HepG2 (cell line): Measurements from ENCODE around the gene NBEAL1. TPM values are rescaled to one million over a fixed set of nuclear protein-coding genes. Genes with fewer than 3 reads are reported as not detected.
A peak's percentile ranks its signal among the peaks of the same experiment; 100 is the strongest.
"Not testable (repeated sequence)": the region's sequence is repeated elsewhere in the genome, so short reads cannot be mapped to it uniquely, and the experiment has no call there.

Experiments
- ATAC-seq: fragments of 200-7000 bp; cut with Tn5 transposase; 3 replicates; pipeline ENCODE4 v1.9.1; 2020; ENCODE audit warnings: mild to moderate bottlenecking, moderate library complexity
- BruUV-seq: library from RNA; stranded (reverse); fragments of 400-500 nt; replicated peaks from 2 replicates; lab custom pipeline; 2021; lab: Mats Ljungman, UMichigan
- CTCF ChIA-PET: fragments of 300-600 bp; formaldehyde crosslinking; extraction: SDS; loops from one replicate; lab custom pipeline; 2021; ENCODE audit warnings: low total read pairs, inconsistent platforms, low intra/inter-chr PET ratio; lab: Yijun Ruan, JAX
- POLR2A ChIA-PET: fragments of 350-600 bp; sonication (Branson Sonifier 250); formaldehyde crosslinking; loops from one replicate; lab custom pipeline; 2020; ENCODE audit warnings: antibody characterized with exemption, inconsistent platforms; lab: Yijun Ruan, JAX
- DNase-seq: peaks from one replicate; pipeline ENCODE4 v3.0.0-alpha.2; 2015; ENCODE audit warnings: low spot score
- FAIRE-seq: peaks from 3 replicates; lab custom pipeline; 2011; peaks lifted over from hg19 to GRCh38; lab: Jason Lieb, UNC
- H2AFZ ChIP-seq: one replicate; pipeline ENCODE4 v1.6.1; 2011; ENCODE audit warnings: low read length, inconsistent platforms
- H3K27ac ChIP-seq: fragments of 300-600 bp; 3 replicates; pipeline ENCODE4 v1.8.0; 2011; ENCODE audit warnings: mixed run types, mild to moderate bottlenecking, mixed read lengths, low read length, inconsistent platforms; ENCODE audit not compliant: insufficient read depth; ENCODE audit errors: extremely low read length
- H3K27me3 ChIP-seq, 2 experiments: fragments of 200-600 bp in 1 of 2; 2 replicates in 1 of 2; 3 replicates in 1 of 2; pipeline versions ENCODE4 v1.6.0 to v1.8.0; 2011; ENCODE audit warnings: low read length in 2 of 2, mild to moderate bottlenecking in 2 of 2, moderate library complexity in 2 of 2, inconsistent platforms in 1 of 2; ENCODE audit not compliant: insufficient read depth in 2 of 2, control insufficient read depth in 1 of 2
- H3K36me3 ChIP-seq, 2 experiments: fragments of 200-600 bp in 1 of 2; replicated peaks in 1 of 2; 2 replicates in 1 of 2; 3 replicates in 1 of 2; pipeline versions ENCODE4 v1.5.1 to v1.8.0; 2011; ENCODE audit warnings: low read length in 2 of 2, inconsistent platforms in 1 of 2; ENCODE audit not compliant: insufficient read depth in 2 of 2, control insufficient read depth in 1 of 2
- H3K4me1 ChIP-seq: 2 replicates; pipeline ENCODE4 v1.5.1; 2012; ENCODE audit warnings: low read length, inconsistent platforms; ENCODE audit not compliant: insufficient read depth
- H3K4me2 ChIP-seq: 2 replicates; pipeline ENCODE4 v1.6.0; 2011; ENCODE audit warnings: low read depth, low read length, inconsistent platforms
- H3K4me3 ChIP-seq, 3 experiments: fragments of 200-600 bp in 1 of 3; sonication (generic), shearing (Covaris generic) in 1 of 3; replicated peaks in 1 of 3; 2 replicates each; pipeline ENCODE4 v1.5.1; 2011 to 2016; ENCODE audit warnings: low read length in 3 of 3, inconsistent platforms in 2 of 3, low read depth in 2 of 3, mild to moderate bottlenecking in 2 of 3, control low read depth in 1 of 3, mixed read lengths in 1 of 3; ENCODE audit not compliant: insufficient read depth in 1 of 3
- H3K79me2 ChIP-seq: one replicate; pipeline ENCODE4 v1.6.1; 2011; ENCODE audit warnings: low read length, inconsistent platforms; ENCODE audit not compliant: insufficient read depth
- H3K9ac ChIP-seq: 2 replicates; pipeline ENCODE4 v1.6.0; 2011; ENCODE audit warnings: mild to moderate bottlenecking, low read depth, low read length, inconsistent platforms; ENCODE audit not compliant: insufficient read depth
- H3K9me3 ChIP-seq: 2 replicates; pipeline ENCODE4 v1.5.1; 2012; ENCODE audit warnings: mild to moderate bottlenecking, low read length
- H4K20me1 ChIP-seq: 2 replicates; pipeline ENCODE4 v1.6.0; 2011; ENCODE audit warnings: inconsistent platforms, mild to moderate bottlenecking, low read length, moderate library complexity; ENCODE audit not compliant: insufficient read depth
- HOMEZ ChIP-seq: IDR thresholded peaks from 2 replicates; pipeline ENCODE4 v1.6.1; 2016; ENCODE audit warnings: low read depth
- MAFF ChIP-seq: IDR thresholded peaks from 2 replicates; pipeline ENCODE4 v1.6.1; 2011; ENCODE audit warnings: low read depth, low read length, improper control_type of control experiment
- MAFK ChIP-seq, 2 experiments: IDR thresholded peaks in 1 of 2; conservative IDR thresholded peaks in 1 of 2; 2 replicates each; pipeline ENCODE4 v1.6.1; 2011; ENCODE audit warnings: improper control_type of control experiment in 2 of 2, low read length in 2 of 2
- NFE2 ChIP-seq: sonication (generic); formaldehyde crosslinking; IDR thresholded peaks from 2 replicates; pipeline ENCODE4 v1.4.0; 2020; ENCODE audit warnings: missing genetic modification reagents
- NFE2L2 ChIP-seq: fragments of 150-350 bp; IDR thresholded peaks from 2 replicates; pipeline ENCODE4 v1.6.1; 2014; ENCODE audit warnings: low read length
- PHF20 ChIP-seq: sonication (generic); formaldehyde crosslinking; IDR thresholded peaks from 2 replicates; pipeline ENCODE4 v1.5.0; 2020; ENCODE audit warnings: mild to moderate bottlenecking, missing genetic modification reagents
- PITX1 ChIP-seq: sonication (generic); formaldehyde crosslinking; IDR thresholded peaks from 2 replicates; pipeline ENCODE4 v1.5.1; 2020; ENCODE audit warnings: mild to moderate bottlenecking, missing genetic modification reagents
- PTBP1 ChIP-seq: fragments of 200-400 bp; formaldehyde crosslinking; IDR thresholded peaks from 2 replicates; pipeline ENCODE4 v1.6.1; 2018; ENCODE audit warnings: low read length, low read depth; ENCODE audit not compliant: poor library complexity, severe bottlenecking
- RORA ChIP-seq: sonication (generic); formaldehyde crosslinking; IDR thresholded peaks from 2 replicates; pipeline ENCODE4 v1.5.0; 2020; ENCODE audit warnings: mild to moderate bottlenecking, missing genetic modification reagents, moderate library complexity
- ZBTB7A ChIP-seq: sonication (generic); formaldehyde crosslinking; IDR thresholded peaks from 2 replicates; pipeline ENCODE4 v1.8.0; 2022; ENCODE audit warnings: mild to moderate bottlenecking, missing genetic modification reagents
- ZNF367 ChIP-seq: sonication (generic); formaldehyde crosslinking; IDR thresholded peaks from 2 replicates; pipeline ENCODE4 v1.4.0; 2020; ENCODE audit warnings: missing genetic modification reagents, borderline replicate concordance
- ZNF780A ChIP-seq: sonication (generic); formaldehyde crosslinking; IDR thresholded peaks from 2 replicates; pipeline ENCODE4 v1.8.0; 2022; ENCODE audit warnings: mild to moderate bottlenecking, missing genetic modification reagents, moderate library complexity
- WGBS: methylation state at CpG from one replicate; pipeline ENCODE4 v1.1.6; 2017; ENCODE audit warnings: low lambda C conversion rate; 5-methylcytosine and 5-hydroxymethylcytosine counted together
- in situ Hi-C: cut with HindIII; loops from 2 replicates; pipeline ENCODE4 v1.10.0; 2017; ENCODE audit warnings: low pct_unique_long_range_greater_than_20kb; ENCODE audit not compliant: extremely low pct_ligation_motif_present
- intact Hi-C: fragments of 100-400 bp; cut with micrococcal nuclease; formaldehyde crosslinking; loops from one replicate; pipeline ENCODE4 v1.10.0; 2022; ENCODE audit not compliant: unreplicated experiment
- polyA plus RNA-seq, 8 experiments: library from polyadenylated mRNA; depleted of rRNA in 3 of 8; stranded (reverse) in 7 of 8; unstranded in 1 of 8; fragments of >200 nt; fragmentation: Illumina TruSeq in 4 of 8; extraction: Trizol in 4 of 8; gene quantifications; 2 replicates each; pipeline versions ENCODE4 v1.2.1 to v1.2.3, GENCODE V29; 2011 to 2016; ENCODE audit warnings: low read depth in 4 of 8, missing spikeins in 1 of 8, mixed read lengths in 1 of 8; ENCODE audit not compliant: insufficient read depth in 1 of 8
- total RNA-seq, 5 experiments: library from RNA; depleted of rRNA; stranded (reverse); fragments of >200 nt; fragmentation: Illumina TruSeq; extraction: Trizol; gene quantifications; 2 replicates each; pipeline ENCODE4 v1.2.3, GENCODE V29; 2016; ENCODE audit warnings: low read depth in 1 of 5

Gene NBEAL1
- total and polyA plus RNA-seq, 2 of the 13 experiments (the other 11 are each of a cell fraction or from before 2014, with no cell fraction given) = 6.4 to 15.7 TPM

DNA sequence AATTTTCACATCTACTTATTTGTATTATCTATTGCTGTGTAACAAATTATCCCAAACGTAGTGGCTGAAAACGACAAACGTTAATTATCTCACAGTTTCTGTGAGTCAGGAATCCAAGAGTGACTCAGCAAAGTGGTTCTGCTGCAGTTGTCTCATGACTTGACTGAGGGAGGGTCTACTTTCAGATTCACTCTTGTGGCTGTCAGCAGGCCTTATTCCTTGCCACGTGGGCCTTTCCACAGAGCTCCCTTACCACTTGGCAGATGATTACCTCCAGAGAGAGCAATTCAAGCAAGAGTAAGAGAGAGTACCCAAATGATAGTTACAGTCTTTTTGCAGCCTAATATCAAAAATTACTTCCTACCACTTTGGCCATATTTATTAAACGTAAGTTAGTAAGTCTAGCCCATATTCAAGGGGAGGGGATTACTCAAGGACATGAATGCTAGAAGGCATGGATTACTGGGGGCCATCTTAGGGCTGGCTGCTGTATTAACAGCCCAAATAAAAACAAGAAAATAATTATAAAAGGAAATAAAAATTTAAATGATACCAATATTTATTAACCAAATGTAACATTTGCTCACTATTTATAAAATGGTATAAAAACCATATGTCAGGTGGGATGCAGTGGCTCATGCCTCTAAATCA, 48.7 kb upstream of the NBEAL1 start:
- H3K27ac ChIP-seq = no peak overlapping the region
- FAIRE-seq (no peak), ATAC-seq (no peak), DNase-seq (peak; percentile 17)
- no peaks in the 10 kb centered on the region for H3K36me3 ChIP-seq
- H3K4me1 ChIP-seq = no peaks in the 10 kb centered on the region
- no peak overlapping the region for H3K4me3 ChIP-seq
- no peaks in the 10 kb centered on the region for H3K9me3 ChIP-seq
- no peaks in the 10 kb centered on the region for H3K27me3 ChIP-seq
- no peaks in the 10 kb centered on the region for H4K20me1 ChIP-seq
- BruUV-seq = no TSS peak
- no peak overlapping the region for H3K9ac ChIP-seq
- intact Hi-C loops (no loop called here), in situ Hi-C loops (no loop called here)
- peak; percentile 50; the same call in 1 of the 2 replicates for TF ChIP-seq HOMEZ
- no peak for TF ChIP-seq ZNF780A (CRISPR knock-in tag)
- TF ChIP-seq MAFK (conservative IDR thresholded peaks at IDR 0.05 in 1 of 2, IDR thresholded peaks at IDR 0.05 in 1 of 2; ENCODE audit: low read length in 2 of 2) = peak; percentile 38 to 65; a peak in 3 of 4 replicates
- no peak for TF ChIP-seq PTBP1
- TF ChIP-seq RORA (CRISPR knock-in tag) = no peak
- TF ChIP-seq NFE2L2 = peak; percentile 86
- TF ChIP-seq ZNF367 = no peak
- no peak for TF ChIP-seq PITX1 (CRISPR knock-in tag)
- TF ChIP-seq ZBTB7A (CRISPR knock-in tag) = 0 out of 2 replicates have a peak, but pooled peaks have one; percentile 21
- peak; percentile 58 for TF ChIP-seq MAFF
- TF ChIP-seq PHF20 (CRISPR knock-in tag) = no peak
- peak; percentile 70; the same call in 1 of the 2 replicates for TF ChIP-seq NFE2 (CRISPR knock-in tag)
- peak overlapping the region; percentile 56 for H2AFZ ChIP-seq
- CTCF ChIA-PET = no interaction called here
- POLR2A ChIA-PET = no interaction called here
- 78% methylated on average over 5 of the region's 5 CpGs for WGBS
- H3K79me2 ChIP-seq = no peaks in the 10 kb centered on the region
- no peak overlapping the region for H3K4me2 ChIP-seq

GRCh38 chr2:202969404-202969803, 45.3 kb upstream of the NBEAL1 start:
- 44% methylated on average over 2 of the region's 2 CpGs for WGBS
- BruUV-seq, H3K9ac ChIP-seq, CTCF ChIA-PET, ATAC-seq, H3K27me3 ChIP-seq, H3K4me3 ChIP-seq, H3K79me2 ChIP-seq, H3K4me2 ChIP-seq, in situ Hi-C loops, H2AFZ ChIP-seq, H3K27ac ChIP-seq, H3K36me3 ChIP-seq, H3K9me3 ChIP-seq, POLR2A ChIA-PET, FAIRE-seq, intact Hi-C loops, H4K20me1 ChIP-seq, DNase-seq, H3K4me1 ChIP-seq: not testable (repeated sequence)
